Thymus (tissue), 11 donors: Measurements from ENCODE around the gene FAM131C. TPM values are rescaled to one million over a fixed set of nuclear protein-coding genes. Genes with fewer than 3 reads are reported as not detected.
"Not testable (repeated sequence)": the region's sequence is repeated elsewhere in the genome, so short reads cannot be mapped to it uniquely, and the experiment has no call there.

Source experiments
- DNase-seq, 9 donors: peaks; one replicate each; pipeline ENCODE4 v3.0.0-alpha.2; 2013; ENCODE audit warnings: low spot score in 9 of 9, low read depth in 6 of 9, missing footprints in 1 of 9
- H3K27ac ChIP-seq, 2 donors: one replicate each; pipeline ENCODE4 v1.5.1; 2013; ENCODE audit warnings: control low read depth in 1 of 2, low read depth in 1 of 2, low read length in 1 of 2, mild to moderate bottlenecking in 1 of 2, moderate library complexity in 1 of 2
- H3K27me3 ChIP-seq, 2 donors: one replicate each; pipeline ENCODE4 v1.5.1; 2013; ENCODE audit warnings: low read length in 1 of 2; ENCODE audit not compliant: control insufficient read depth in 2 of 2, insufficient read depth in 1 of 2
- H3K36me3 ChIP-seq, 2 donors: one replicate each; pipeline ENCODE4 v1.5.1; 2013; ENCODE audit warnings: low read length in 1 of 2, mild to moderate bottlenecking in 1 of 2, moderate library complexity in 1 of 2; ENCODE audit not compliant: control insufficient read depth in 2 of 2, insufficient read depth in 2 of 2
- H3K4me1 ChIP-seq, 2 donors: one replicate each; pipeline ENCODE4 v1.5.1; 2013; ENCODE audit warnings: low read length in 2 of 2; ENCODE audit not compliant: control insufficient read depth in 2 of 2, insufficient read depth in 2 of 2
- H3K4me3 ChIP-seq, 2 donors: one replicate each; pipeline ENCODE4 v1.5.1; 2013; ENCODE audit warnings: low read length in 2 of 2, control low read depth in 1 of 2, mild to moderate bottlenecking in 1 of 2
- H3K9me3 ChIP-seq, 2 donors: one replicate each; pipeline ENCODE4 v1.5.1; 2013; ENCODE audit warnings: low read length in 1 of 2, mild to moderate bottlenecking in 1 of 2; ENCODE audit not compliant: control insufficient read depth in 2 of 2, insufficient read depth in 1 of 2
- WGBS: extraction: QIAGEN DNeasy Blood & Tissue Kit; methylation state at CpG from one replicate; pipeline ENCODE4 v1.1.7; 2013; 5-methylcytosine and 5-hydroxymethylcytosine counted together
- polyA plus RNA-seq: library from polyadenylated mRNA; stranded (reverse); fragments of 200-250 nt; gene quantifications from one replicate; pipeline ENCODE4 v1.2.3, GENCODE V29; 2013
- total RNA-seq: library from RNA; stranded (reverse); fragments of 120-200 nt; gene quantifications from one replicate; pipeline ENCODE4 v1.2.4, GENCODE V29; 2013
- donor health status: healthy.

Gene FAM131C
- total and polyA plus RNA-seq, 2 donors = 0.05 to 0.96 TPM

GRCh38 chr1:16058394-16059120 is 14.9 kb downstream of the FAM131C start:
- not testable (repeated sequence) for H3K9me3 ChIP-seq, H3K4me1 ChIP-seq, H3K36me3 ChIP-seq, H3K27me3 ChIP-seq, H3K27ac ChIP-seq, H3K4me3 ChIP-seq, DNase-seq
- WGBS = 88% methylated on average over 17 of the region's 20 CpGs

GRCh38 chr1:16057314-16057915 is 16.0 kb downstream of the FAM131C start:
- not testable (repeated sequence) for H3K27me3 ChIP-seq, H3K4me1 ChIP-seq, H3K36me3 ChIP-seq, H3K27ac ChIP-seq, DNase-seq, H3K9me3 ChIP-seq, H3K4me3 ChIP-seq
- 81% methylated on average over 7 of the region's 7 CpGs for WGBS

- H3K4me1 ChIP-seq, H3K27me3 ChIP-seq, DNase-seq, H3K4me3 ChIP-seq, H3K9me3 ChIP-seq, H3K27ac ChIP-seq, H3K36me3 ChIP-seq: not testable (repeated sequence)
- WGBS = 63% methylated on average over 4 of the region's 4 CpGs
Observed at GRCh38 chr1:16056521-16056912, 16.9 kb downstream of the FAM131C start.

GRCh38 chr1:16055613-16056520 is 17.6 kb downstream of the FAM131C start:
- Histone ChIP-seq H3K27me3 (no peaks in the 10 kb centered on the region), H3K36me3 (no peaks in the 10 kb centered on the region), H3K4me3 (no peak overlapping the region), H3K4me1 (peaks cover 0 to 3% of the 10 kb centered on the region in 2 donors), H3K9me3 (no peaks in the 10 kb centered on the region), H3K27ac (no peak overlapping the region)
- DNase-seq = peak; percentile 42 to 89 (median 68)
- 49% methylated on average over 18 of the region's 18 CpGs for WGBS

- Histone ChIP-seq H3K27ac (no peak overlapping the region), H3K4me3 (no peak overlapping the region), H3K27me3 (peaks cover 0 to 8% of the 10 kb centered on the region in 2 donors), H3K4me1 (peaks cover 0 to 3% of the 10 kb centered on the region in 2 donors), H3K36me3 (no peaks in the 10 kb centered on the region), H3K9me3 (no peaks in the 10 kb centered on the region)
- 81% methylated on average over 7 of the region's 7 CpGs for WGBS
- DNase-seq = no peak
Observed at GRCh38 chr1:16054598-16055540, 18.6 kb downstream of the FAM131C start.

- H3K27ac ChIP-seq = no peak overlapping the region
- no peak for DNase-seq
- peaks cover 0 to 15% of the 10 kb centered on the region in 2 donors for H3K27me3 ChIP-seq
- peaks cover under 1 to 5% of the 10 kb centered on the region in 2 donors for H3K4me1 ChIP-seq
- WGBS = 66% methylated on average over 8 of the region's 8 CpGs
- H3K36me3 ChIP-seq = no peaks in the 10 kb centered on the region
- no peak overlapping the region for H3K4me3 ChIP-seq
- no peaks in the 10 kb centered on the region for H3K9me3 ChIP-seq
Observed at GRCh38 chr1:16053781-16054502, 19.5 kb downstream of the FAM131C start.

- H3K9me3 ChIP-seq, DNase-seq, H3K4me3 ChIP-seq, H3K27ac ChIP-seq, H3K36me3 ChIP-seq: not testable (repeated sequence)
- H3K4me1 ChIP-seq = peaks cover 5 to 10% of the 10 kb centered on the region in 2 donors
- peaks cover 0 to 32% of the 10 kb centered on the region in 2 donors for H3K27me3 ChIP-seq
- 94% methylated on average over 12 of the region's 12 CpGs for WGBS
Observed at GRCh38 chr1:16051949-16052348, 21.5 kb downstream of the FAM131C start.

- Histone ChIP-seq H3K27ac (no peak overlapping the region), H3K4me3 (no peak overlapping the region), H3K27me3 (peaks cover 0 to 36% of the 10 kb centered on the region in 2 donors), H3K36me3 (no peaks in the 10 kb centered on the region), H3K9me3 (no peaks in the 10 kb centered on the region), H3K4me1 (peaks cover 5 to 10% of the 10 kb centered on the region in 2 donors)
- WGBS = 96% methylated on average over 3 of the region's 3 CpGs
- no peak for DNase-seq
Observed at GRCh38 chr1:16051039-16051438, 22.4 kb downstream of the FAM131C start.
